H7 (cell line): ENCODE measurements around the gene SLC22A5. TPM values are rescaled to one million over a fixed set of nuclear protein-coding genes. Genes with fewer than 3 reads are reported as not detected.
"Not testable (repeated sequence)": the region's sequence is repeated elsewhere in the genome, so short reads cannot be mapped to it uniquely, and the experiment has no call there.

ENCODE experiments used
- DNase-seq: peaks from one replicate; pipeline ENCODE4 v3.0.0; 2012
- H3K27me3 ChIP-seq: 2 replicates; pipeline ENCODE4 v1.6.0; 2011; ENCODE audit warnings: mild to moderate bottlenecking, low read length; ENCODE audit not compliant: control insufficient read depth, insufficient read depth
- H3K36me3 ChIP-seq: replicated peaks from 2 replicates; pipeline ENCODE4 v1.5.1; 2011; ENCODE audit warnings: low read length; ENCODE audit not compliant: control insufficient read depth, insufficient read depth
- H3K4me3 ChIP-seq: 2 replicates; pipeline ENCODE4 v1.5.1; 2011; ENCODE audit warnings: low read depth, mild to moderate bottlenecking, control low read depth, low read length, moderate library complexity; ENCODE audit not compliant: insufficient read depth
- total RNA-seq: library from RNA; depleted of rRNA; stranded (reverse); fragments of >200 nt; shearing (Covaris generic); gene quantifications from 2 replicates; pipeline ENCODE4 v1.2.3, GENCODE V29; 2014

SLC22A5 gene
- total RNA-seq, 1 experiment from 2014 or later: 0.76 TPM

GRCh38 chr5:132428484-132429462 is 59.3 kb downstream of the SLC22A5 start:
- no peaks in the 10 kb centered on the region; the same call in 1 of the 2 replicates for H3K27me3 ChIP-seq
- H3K36me3 ChIP-seq: no peaks in the 10 kb centered on the region
- H3K4me3 ChIP-seq: no peak overlapping the region
- DNase-seq: no peak

DNA sequence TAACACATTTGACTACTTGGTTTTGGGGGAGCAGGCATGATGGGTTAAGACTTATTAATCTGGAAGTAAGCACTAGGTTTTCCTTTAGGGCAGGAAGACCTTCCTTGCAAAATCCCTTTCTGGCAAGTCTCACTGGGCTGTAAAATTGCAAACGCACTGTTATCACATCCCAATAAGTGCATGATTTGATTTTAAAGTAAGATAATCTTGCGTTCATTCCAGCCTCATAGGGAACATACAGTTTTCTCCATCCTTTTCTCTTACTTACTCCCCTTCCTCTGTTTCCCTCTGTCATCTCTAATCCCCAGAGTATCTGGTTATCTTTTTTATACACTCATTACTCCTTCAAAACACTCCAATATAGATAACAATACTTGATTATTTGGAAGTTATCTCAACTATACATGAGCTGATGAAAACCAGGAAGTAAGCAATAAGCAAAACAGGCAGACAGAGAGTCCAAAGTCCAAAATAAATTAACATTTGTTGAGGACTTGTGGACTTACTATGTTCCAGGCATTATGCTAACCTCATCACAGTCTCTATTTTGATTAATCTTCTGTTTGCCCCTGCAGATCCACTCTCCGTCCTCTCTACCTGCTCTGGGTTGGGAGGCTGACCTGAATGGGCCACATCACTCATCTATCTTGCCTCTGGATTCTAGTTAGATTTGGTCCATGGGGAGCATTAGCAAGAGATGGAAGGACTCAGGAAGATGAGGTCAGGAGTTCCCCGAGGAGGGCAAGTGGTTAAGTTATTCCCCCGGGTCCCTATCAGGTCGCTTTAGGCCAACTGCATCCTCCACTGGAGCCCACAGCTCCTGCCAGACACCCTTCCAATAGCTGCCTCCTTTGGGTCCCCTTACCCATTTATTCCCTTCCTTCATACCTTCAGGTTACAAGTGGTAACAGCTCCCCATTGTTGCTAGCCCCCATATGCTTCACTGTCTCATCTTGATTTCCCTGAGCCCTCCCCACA is 60.2 kb downstream of the SLC22A5 start:
- Histone ChIP-seq H3K4me3 (no peak overlapping the region), H3K27me3 (no peaks in the 10 kb centered on the region; the same call in 1 of the 2 replicates), H3K36me3 (no peaks in the 10 kb centered on the region)
- DNase-seq: no peak

GRCh38 chr5:132430746-132431145 is 61.2 kb downstream of the SLC22A5 start:
- H3K36me3 ChIP-seq: no peaks in the 10 kb centered on the region
- no peak for DNase-seq
- H3K4me3 ChIP-seq: no peak overlapping the region
- no peaks in the 10 kb centered on the region; the same call in 1 of the 2 replicates for H3K27me3 ChIP-seq

DNA sequence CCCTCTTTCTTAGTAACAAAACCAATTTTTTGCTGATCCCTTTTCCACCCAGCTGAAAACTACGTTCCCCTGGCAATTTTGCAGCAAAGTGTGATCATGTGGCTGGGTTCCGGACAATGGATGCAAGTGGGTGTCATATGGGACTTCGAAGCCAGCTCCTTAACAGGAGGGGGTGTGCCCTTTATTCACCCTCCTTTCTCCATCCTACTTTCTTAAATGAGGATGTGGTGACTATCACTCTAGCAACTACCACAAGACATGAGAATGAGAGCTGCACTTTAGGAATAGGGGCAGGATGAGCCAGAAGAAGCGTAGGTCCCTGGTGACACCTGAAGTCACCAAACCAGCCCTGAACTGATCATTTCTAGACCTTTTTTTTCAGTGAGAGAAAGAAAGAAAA is 62.1 kb downstream of the SLC22A5 start:
- Histone ChIP-seq H3K4me3 (no peak overlapping the region), H3K27me3 (no peaks in the 10 kb centered on the region; the same call in 1 of the 2 replicates), H3K36me3 (no peaks in the 10 kb centered on the region)
- no peak for DNase-seq

- Histone ChIP-seq H3K27me3 (no peaks in the 10 kb centered on the region; the same call in 1 of the 2 replicates), H3K36me3 (no peaks in the 10 kb centered on the region), H3K4me3 (no peak overlapping the region)
- no peak for DNase-seq
Observed at GRCh38 chr5:132433141-132433540, 63.6 kb downstream of the SLC22A5 start.

- Histone ChIP-seq H3K4me3 (no peak overlapping the region), H3K27me3 (no peaks in the 10 kb centered on the region; the same call in 1 of the 2 replicates), H3K36me3 (no peaks in the 10 kb centered on the region)
- DNase-seq: no peak
Observed at GRCh38 chr5:132434416-132435286, 65.1 kb downstream of the SLC22A5 start.

DNA sequence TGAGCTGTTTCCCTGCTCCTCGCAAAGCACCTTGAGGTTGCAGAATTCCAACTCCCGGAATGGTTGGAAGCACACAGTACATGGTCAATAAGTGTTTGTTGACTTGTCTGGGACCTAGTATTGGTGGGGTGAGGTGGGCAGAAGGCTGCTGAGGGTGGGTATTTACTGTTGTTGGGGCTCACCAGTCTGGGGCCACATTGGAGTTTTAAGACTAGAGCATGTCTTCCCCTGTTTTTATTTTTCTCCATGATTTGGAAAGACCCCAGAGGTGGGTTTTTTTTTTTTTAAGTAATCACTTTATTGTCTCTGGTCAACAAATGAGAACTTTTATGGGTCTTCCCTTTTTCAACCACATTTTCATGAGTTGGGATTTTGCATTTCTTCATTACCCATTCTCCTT is 65.9 kb downstream of the SLC22A5 start:
- no peak overlapping the region for H3K4me3 ChIP-seq
- no peaks in the 10 kb centered on the region for H3K27me3 ChIP-seq
- no peak for DNase-seq
- H3K36me3 ChIP-seq: no peaks in the 10 kb centered on the region

DNA sequence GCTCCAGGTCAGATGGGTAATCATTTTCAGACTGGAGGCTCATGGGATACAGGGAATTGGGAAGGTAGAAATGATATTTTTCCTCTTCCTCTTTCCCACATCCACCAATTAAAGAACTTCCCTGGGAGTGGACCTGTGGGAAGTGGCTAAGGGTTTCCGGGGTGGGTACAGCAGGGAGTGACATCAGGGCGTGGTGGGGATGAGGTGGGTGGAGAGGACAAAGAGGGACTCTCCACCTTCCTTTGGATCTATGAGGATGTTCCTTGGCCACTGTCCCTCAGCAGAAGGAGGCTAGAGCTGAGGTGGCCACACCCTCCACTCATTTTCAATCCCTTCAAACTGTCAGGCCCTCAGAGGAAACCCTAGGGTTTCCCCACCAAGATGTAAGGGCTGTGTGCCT is 66.4 kb downstream of the SLC22A5 start:
- no peak for DNase-seq
- H3K36me3 ChIP-seq: no peaks in the 10 kb centered on the region

DNA sequence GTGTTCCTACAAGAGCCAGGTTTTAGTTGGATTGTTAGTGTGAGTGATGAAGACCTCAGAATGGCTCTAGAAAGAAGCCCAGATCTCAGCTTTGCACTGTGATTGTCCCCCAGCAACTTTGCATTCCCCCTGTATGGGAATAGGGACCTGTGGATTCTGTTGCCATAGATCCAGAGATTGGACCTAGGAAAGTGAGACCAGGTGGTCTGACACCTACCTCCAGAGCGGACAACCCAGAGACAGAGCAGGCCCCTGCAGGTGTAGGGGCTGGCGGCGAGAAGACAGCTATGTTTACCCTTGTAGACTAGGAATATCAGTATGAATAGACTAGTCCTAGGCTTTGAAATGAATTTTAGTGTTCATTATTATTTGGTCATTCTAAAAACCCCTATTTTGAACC is 67.4 kb downstream of the SLC22A5 start:
- no peak for DNase-seq
- H3K27me3 ChIP-seq: no peaks in the 10 kb centered on the region
- no peak overlapping the region for H3K4me3 ChIP-seq
- no peaks in the 10 kb centered on the region for H3K36me3 ChIP-seq

More for the DNA sequence above, 66.4 kb downstream of the SLC22A5 start:
- Histone ChIP-seq H3K4me3 (no peak overlapping the region), H3K27me3 (no peaks in the 10 kb centered on the region)

GRCh38 chr5:132437604-132438266 is 68.2 kb downstream of the SLC22A5 start:
- Histone ChIP-seq H3K27me3 (no peaks in the 10 kb centered on the region), H3K4me3 (no peak overlapping the region), H3K36me3 (no peaks in the 10 kb centered on the region)
- DNase-seq: peak; percentile 74

DNA sequence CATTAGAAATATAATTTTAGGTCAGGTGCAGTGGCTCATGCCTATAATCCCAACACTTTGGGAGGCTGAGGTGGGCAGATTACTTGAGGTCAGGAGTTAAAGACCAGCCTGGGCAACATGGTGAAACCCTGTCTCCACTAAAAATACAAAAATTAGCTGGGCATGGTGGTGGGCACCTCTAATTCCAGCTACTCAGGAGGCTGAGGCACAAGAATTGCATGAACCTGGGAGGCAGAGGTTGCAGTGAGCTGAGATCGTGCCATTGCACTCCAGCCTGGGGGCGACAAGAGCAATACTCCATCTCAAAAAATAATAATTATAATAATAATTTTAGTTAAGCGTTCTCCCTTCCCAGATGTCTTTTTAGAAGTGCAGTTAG is 68.7 kb downstream of the SLC22A5 start:
- not testable (repeated sequence) for H3K4me3 ChIP-seq, H3K27me3 ChIP-seq, H3K36me3 ChIP-seq, DNase-seq

- no peak for DNase-seq
- no peaks in the 10 kb centered on the region for H3K27me3 ChIP-seq
- no peak overlapping the region for H3K4me3 ChIP-seq
- no peaks in the 10 kb centered on the region for H3K36me3 ChIP-seq
Observed at GRCh38 chr5:132438917-132439316, 69.4 kb downstream of the SLC22A5 start.

GRCh38 chr5:132439521-132440089 is 70.1 kb downstream of the SLC22A5 start:
- DNase-seq: no peak
- H3K27me3 ChIP-seq: no peaks in the 10 kb centered on the region
- H3K36me3 ChIP-seq: no peaks in the 10 kb centered on the region
- no peak overlapping the region for H3K4me3 ChIP-seq
